HG02610 (cell line): ENCODE results near the gene LCLAT1.
"Not testable (repeated sequence)": the region's sequence is repeated elsewhere in the genome, so short reads cannot be mapped to it uniquely, and the experiment has no call there.

Experiments used
- ATAC-seq: cut with Tn5 transposase; IDR thresholded peaks from one replicate; pipeline ENCODE4 v1.9.1; 2021; ENCODE audit warnings: mild to moderate bottlenecking, moderate library complexity; ENCODE audit not compliant: unreplicated experiment

The LCLAT1 gene

GRCh38 chr2:30512243-30512886, 65.3 kb downstream of the LCLAT1 start:
- ATAC-seq = no peak

- not testable (repeated sequence) for ATAC-seq
These were observed 66.6 kb downstream of the LCLAT1 start for GRCh38 chr2:30513649-30514048.

GRCh38 chr2:30514134-30514847, 67.2 kb downstream of the LCLAT1 start:
- no peak for ATAC-seq

- ATAC-seq = no peak
These were observed 67.9 kb downstream of the LCLAT1 start for GRCh38 chr2:30514848-30515435.

GRCh38 chr2:30516166-30516565, 69.1 kb downstream of the LCLAT1 start:
- ATAC-seq = no peak

- no peak for ATAC-seq
These were observed 72.8 kb downstream of the LCLAT1 start for GRCh38 chr2:30519796-30520195.

GRCh38 chr2:30522421-30522820, 75.4 kb downstream of the LCLAT1 start:
- ATAC-seq = no peak

- ATAC-seq = no peak
These were observed 80.4 kb downstream of the LCLAT1 start for GRCh38 chr2:30527411-30527810.

GRCh38 chr2:30527859-30528258, 80.8 kb downstream of the LCLAT1 start:
- no peak for ATAC-seq

- ATAC-seq = no peak
These were observed 83.3 kb downstream of the LCLAT1 start for GRCh38 chr2:30530346-30530745.

- no peak for ATAC-seq
These were observed 94.6 kb downstream of the LCLAT1 start for GRCh38 chr2:30541680-30542079.

- no peak for ATAC-seq
These were observed 98.8 kb downstream of the LCLAT1 start for GRCh38 chr2:30545875-30546274.

- no peak for ATAC-seq
These were observed 101.3 kb downstream of the LCLAT1 start for GRCh38 chr2:30548386-30548785.

GRCh38 chr2:30549096-30549495, 102.0 kb downstream of the LCLAT1 start:
- ATAC-seq = no peak

- no peak for ATAC-seq
These were observed 112.7 kb downstream of the LCLAT1 start for GRCh38 chr2:30559544-30560275.

- no peak for ATAC-seq
These were observed 114.3 kb downstream of the LCLAT1 start for GRCh38 chr2:30561349-30561748.

GRCh38 chr2:30565851-30566358, 118.9 kb downstream of the LCLAT1 start:
- no peak for ATAC-seq

- ATAC-seq = no peak
These were observed 119.6 kb downstream of the LCLAT1 start for GRCh38 chr2:30566631-30567030.

GRCh38 chr2:30567317-30567716, 120.3 kb downstream of the LCLAT1 start:
- ATAC-seq = no peak

GRCh38 chr2:30569946-30570345, 122.9 kb downstream of the LCLAT1 start:
- no peak for ATAC-seq

GRCh38 chr2:30577151-30577550, 130.1 kb downstream of the LCLAT1 start:
- ATAC-seq = no peak
